ENCODE results near the gene NAA25. TPM values are rescaled to one million over a fixed set of nuclear protein-coding genes. Genes with fewer than 3 reads are reported as not detected.
"Not testable (repeated sequence)": the region's sequence is repeated elsewhere in the genome, so short reads cannot be mapped to it uniquely, and the experiment has no call there.

NAA25 gene
- total RNA-seq, 2 donors from 2014 or later = 15.5 to 24.0 TPM

DNA sequence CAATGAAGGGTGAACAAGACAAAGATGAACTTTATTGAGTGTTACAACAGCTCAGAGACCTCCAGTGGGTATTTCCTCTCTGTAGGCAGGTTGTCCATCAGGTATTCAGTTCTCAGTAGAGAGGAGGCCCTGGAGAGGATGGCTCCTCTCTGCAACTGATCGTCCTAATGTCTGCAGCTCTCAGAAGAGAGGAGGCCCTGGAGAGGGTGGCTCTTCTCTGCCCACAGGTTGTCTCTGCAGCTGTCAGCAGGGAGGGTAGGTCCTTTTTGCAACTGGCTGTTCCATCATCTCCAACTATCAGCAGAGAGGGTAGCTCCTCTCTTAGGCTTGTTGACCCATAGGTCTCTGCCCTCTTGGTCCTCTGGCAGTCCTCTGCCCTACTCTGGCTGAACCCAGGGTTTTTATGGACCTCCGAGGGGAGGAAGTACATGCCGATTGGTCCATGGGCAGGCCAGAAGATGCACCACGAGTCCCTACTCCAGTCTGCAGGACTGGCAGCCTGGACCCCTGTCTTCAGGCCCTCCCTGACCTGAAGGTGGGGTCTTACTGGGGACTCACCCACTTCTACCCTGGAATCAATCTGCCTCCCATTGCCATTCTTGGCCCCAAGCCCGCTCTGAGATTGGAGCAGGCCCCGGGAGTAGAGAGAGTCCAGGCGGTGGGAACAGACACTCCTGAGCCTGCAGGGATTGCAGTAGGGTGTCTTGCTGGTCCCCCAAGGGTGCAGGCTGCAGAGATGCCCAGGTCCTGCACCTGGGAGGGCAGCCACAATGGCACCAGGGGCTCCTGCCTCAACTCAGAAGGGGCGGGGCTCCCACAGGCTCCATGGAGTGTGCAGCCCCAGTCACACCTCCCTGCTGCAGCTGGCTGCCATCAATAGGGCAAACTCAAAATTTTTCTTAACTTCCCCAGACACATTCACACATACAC, 97.9 kb downstream of the NAA25 start:
- intact Hi-C loops (cut with DNase I) = loop anchor here (5.0 kb wide), 1 partner anchor 63 kb away; no protein-coding TSS in a partner anchor
- 94% methylated on average over 8 of the region's 8 CpGs for WGBS
- no peak for DNase-seq (ENCODE audit: low spot score)

DNA sequence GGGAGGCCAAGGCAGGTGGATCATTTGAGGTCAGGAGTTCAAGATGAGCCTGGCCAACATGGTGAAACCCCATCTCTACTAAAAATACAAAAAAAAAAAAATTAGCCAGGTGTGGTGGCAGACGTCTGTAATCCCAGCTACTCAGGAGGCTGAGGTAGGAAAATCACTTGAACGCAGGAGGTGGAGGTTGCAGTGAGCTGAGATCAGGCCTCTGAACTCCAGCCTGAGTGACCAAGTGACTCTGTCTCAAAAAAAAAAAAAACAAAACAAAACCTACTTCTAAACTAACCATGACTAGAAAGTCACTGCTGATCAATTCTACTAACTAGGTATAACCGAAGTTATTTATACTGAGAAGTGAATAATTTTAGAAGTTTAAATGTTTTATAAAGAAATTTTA, 99.0 kb downstream of the NAA25 start:
- H3K4me1 ChIP-seq (replicated peaks); H3K9me3 ChIP-seq; DNase-seq (ENCODE audit: low spot score); H3K27ac ChIP-seq; H3K36me3 ChIP-seq; H3K27me3 ChIP-seq (replicated peaks; ENCODE audit: insufficient read depth); H3K4me3 ChIP-seq; intact Hi-C loops (cut with DNase I): not testable (repeated sequence)
- 68% methylated on average over 3 of the region's 3 CpGs for WGBS

More for the DNA sequence above, 97.9 kb downstream of the NAA25 start:
- Histone ChIP-seq H3K36me3 (no peaks in the 10 kb centered on the region), H3K4me1 (replicated peaks) (no peaks in the 10 kb centered on the region), H3K4me3 (no peak overlapping the region), H3K27me3 (replicated peaks; ENCODE audit: insufficient read depth) (no peaks in the 10 kb centered on the region), H3K27ac (no peak overlapping the region), H3K9me3 (no peaks in the 10 kb centered on the region)
- TF ChIP-seq, protein P1, sequence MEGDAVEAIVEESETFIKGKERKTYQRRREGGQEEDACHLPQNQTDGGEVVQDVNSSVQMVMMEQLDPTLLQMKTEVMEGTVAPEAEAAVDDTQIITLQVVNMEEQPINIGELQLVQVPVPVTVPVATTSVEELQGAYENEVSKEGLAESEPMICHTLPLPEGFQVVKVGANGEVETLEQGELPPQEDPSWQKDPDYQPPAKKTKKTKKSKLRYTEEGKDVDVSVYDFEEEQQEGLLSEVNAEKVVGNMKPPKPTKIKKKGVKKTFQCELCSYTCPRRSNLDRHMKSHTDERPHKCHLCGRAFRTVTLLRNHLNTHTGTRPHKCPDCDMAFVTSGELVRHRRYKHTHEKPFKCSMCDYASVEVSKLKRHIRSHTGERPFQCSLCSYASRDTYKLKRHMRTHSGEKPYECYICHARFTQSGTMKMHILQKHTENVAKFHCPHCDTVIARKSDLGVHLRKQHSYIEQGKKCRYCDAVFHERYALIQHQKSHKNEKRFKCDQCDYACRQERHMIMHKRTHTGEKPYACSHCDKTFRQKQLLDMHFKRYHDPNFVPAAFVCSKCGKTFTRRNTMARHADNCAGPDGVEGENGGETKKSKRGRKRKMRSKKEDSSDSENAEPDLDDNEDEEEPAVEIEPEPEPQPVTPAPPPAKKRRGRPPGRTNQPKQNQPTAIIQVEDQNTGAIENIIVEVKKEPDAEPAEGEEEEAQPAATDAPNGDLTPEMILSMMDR (IDR thresholded peaks at IDR 0.05) = no peak
- TF ChIP-seq POLR2AphosphoS5 (IDR thresholded peaks at IDR 0.05) = no peak
- no peak for TF ChIP-seq POLR2A (IDR thresholded peaks at IDR 0.05)

DNA sequence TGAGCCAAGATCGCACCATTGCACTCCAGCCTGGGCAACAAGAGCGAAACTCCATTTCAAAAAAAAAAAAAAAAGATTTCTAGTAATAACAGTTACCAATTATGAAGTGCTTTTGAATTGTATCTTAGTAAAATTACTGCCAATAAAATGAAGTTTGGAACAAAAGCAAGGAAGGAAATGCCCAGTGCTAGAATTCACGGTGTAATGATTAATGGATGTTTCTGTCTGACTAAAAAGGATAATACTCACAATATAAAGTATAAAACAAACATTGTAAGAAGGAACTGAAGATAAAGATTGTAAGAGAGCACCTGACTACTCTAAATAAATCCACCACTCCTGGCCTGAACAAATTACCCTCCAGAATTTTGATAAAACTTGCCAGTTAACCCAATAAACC, 99.7 kb downstream of the NAA25 start:
- Histone ChIP-seq H3K9me3 (no peaks in the 10 kb centered on the region), H3K27ac (no peak overlapping the region), H3K4me3 (no peak overlapping the region), H3K4me1 (replicated peaks) (no peaks in the 10 kb centered on the region), H3K27me3 (replicated peaks; ENCODE audit: insufficient read depth) (no peaks in the 10 kb centered on the region), H3K36me3 (no peaks in the 10 kb centered on the region)
- no peak for TF ChIP-seq POLR2A (IDR thresholded peaks at IDR 0.05)
- peak; percentile 15 for TF ChIP-seq POLR2AphosphoS5 (IDR thresholded peaks at IDR 0.05)
- TF ChIP-seq, protein P1 (IDR thresholded peaks at IDR 0.05) = no peak
- WGBS = 26% methylated on average over 3 of the region's 3 CpGs
- intact Hi-C loops (cut with DNase I) = no loop called here
- no peak for DNase-seq (ENCODE audit: low spot score)

DNA sequence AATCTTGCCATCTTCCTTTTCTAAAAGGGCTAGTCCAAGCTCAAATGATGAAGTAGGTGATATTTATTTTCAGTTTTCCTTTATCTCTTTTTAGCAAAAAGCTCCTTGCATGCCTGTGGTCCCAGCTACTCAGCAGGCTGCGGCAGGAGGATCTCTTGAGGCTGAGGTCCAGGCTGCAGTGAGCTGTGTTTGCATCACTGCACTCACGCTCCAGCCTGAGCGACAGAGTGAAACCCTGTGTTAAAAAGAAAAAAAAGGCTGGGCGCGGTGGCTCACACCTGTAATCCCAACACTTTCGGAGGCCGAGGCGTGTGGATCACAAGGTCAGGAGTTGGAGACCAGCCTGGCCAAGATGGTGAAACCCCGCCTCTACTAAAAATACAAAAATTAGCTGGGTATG, 100.6 kb downstream of the NAA25 start:
- intact Hi-C loops (cut with DNase I) = no loop called here
- no peak for DNase-seq (ENCODE audit: low spot score)
- Histone ChIP-seq H3K9me3 (no peaks in the 10 kb centered on the region), H3K36me3 (no peaks in the 10 kb centered on the region), H3K4me3 (no peak overlapping the region), H3K27ac (no peak overlapping the region), H3K4me1 (replicated peaks) (no peaks in the 10 kb centered on the region), H3K27me3 (replicated peaks; ENCODE audit: insufficient read depth) (no peaks in the 10 kb centered on the region)
- WGBS = 94% methylated on average over 9 of the region's 9 CpGs
- TF ChIP-seq POLR2AphosphoS5 (IDR thresholded peaks at IDR 0.05) (no peak), POLR2A (IDR thresholded peaks at IDR 0.05) (no peak)
- TF ChIP-seq, protein P1 (IDR thresholded peaks at IDR 0.05) = no peak

DNA sequence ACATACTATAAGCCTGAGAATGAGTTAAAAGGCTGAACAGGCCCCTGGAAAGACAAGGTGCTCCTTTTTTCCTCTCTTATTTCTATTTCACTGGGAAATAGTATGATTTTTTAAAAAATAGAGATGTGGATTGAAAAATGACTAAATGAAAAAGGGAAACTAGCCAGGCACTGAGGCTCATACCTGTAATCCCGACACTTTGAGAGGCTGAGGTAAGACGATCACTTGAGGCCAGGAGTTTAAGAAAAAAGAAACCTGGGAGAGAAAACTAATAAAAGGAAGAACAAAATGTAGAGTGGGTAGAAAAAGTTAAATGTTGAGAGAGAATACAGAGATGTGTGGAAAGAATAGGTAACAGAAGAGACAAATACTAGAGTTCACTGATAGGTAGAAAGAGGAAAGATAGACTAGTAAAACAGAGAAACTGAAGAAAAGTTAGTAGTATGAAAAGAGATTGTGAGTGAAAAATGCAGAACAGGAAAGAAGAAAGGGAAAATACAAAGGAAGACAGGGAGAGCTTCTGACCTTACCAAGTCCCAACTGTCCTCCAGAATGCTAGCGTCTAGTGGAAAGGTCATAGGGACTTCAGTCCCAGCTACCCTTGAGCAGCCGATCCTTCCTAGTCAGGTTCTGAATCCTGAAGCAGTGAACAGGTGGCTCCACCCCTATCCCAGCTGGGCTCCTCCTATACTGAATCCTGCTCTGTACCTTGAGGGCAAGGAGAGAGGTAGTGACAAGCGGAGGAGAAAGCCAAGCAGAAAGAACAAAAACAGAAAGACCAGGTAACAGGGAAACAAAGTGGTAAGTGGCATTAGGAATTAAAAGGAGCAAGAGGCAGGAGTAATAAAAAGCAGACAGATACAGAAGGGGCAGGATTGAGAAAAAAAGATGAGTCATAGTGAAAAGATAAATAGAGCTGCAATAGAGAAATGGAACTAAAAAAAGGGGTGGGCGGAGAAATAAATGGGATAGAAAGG, 102.9 kb downstream of the NAA25 start:
- WGBS = 54% methylated on average over 6 of the region's 6 CpGs
- peak; percentile 36 for DNase-seq (ENCODE audit: low spot score)
- H3K27me3 ChIP-seq (replicated peaks; ENCODE audit: insufficient read depth) = no peaks in the 10 kb centered on the region
- no peak overlapping the region for H3K27ac ChIP-seq
- no peak overlapping the region for H3K4me3 ChIP-seq
- H3K36me3 ChIP-seq = no peaks in the 10 kb centered on the region
- intact Hi-C loops (cut with DNase I) = no loop called here
- no peaks in the 10 kb centered on the region for H3K4me1 ChIP-seq (replicated peaks)
- TF ChIP-seq POLR2AphosphoS5 (IDR thresholded peaks at IDR 0.05) = no peak
- TF ChIP-seq, protein P1 (IDR thresholded peaks at IDR 0.05) = peak in 1 of 4 experiments; percentile 1
- no peaks in the 10 kb centered on the region for H3K9me3 ChIP-seq

Data from prostate gland (tissue), 2 donors.